Type B pancreatic cell (in vitro differentiated cells): ENCODE data around the gene ACSF2. TPM values are rescaled to one million over a fixed set of nuclear protein-coding genes. Genes with fewer than 3 reads are reported as not detected.
A peak's percentile ranks its signal among the peaks of the same experiment; 100 is the strongest.

Experiments used
- DNase-seq: peaks from one replicate; pipeline ENCODE4 v3.0.0; 2021; ENCODE audit warnings: mixed read lengths; ENCODE audit not compliant: unreplicated experiment; ENCODE audit errors: extremely low spot score
- H3K27ac Mint-ChIP-seq: 2 replicates; pipeline ENCODE4 v1.8.0; 2021; ENCODE audit warnings: mild to moderate bottlenecking, mixed read lengths
- H3K27me3 Mint-ChIP-seq: 2 replicates; pipeline ENCODE4 v1.8.0; 2021; ENCODE audit warnings: mixed read lengths
- H3K36me3 Mint-ChIP-seq: 2 replicates; pipeline ENCODE4 v1.8.0; 2021; ENCODE audit warnings: mixed read lengths
- H3K4me1 Mint-ChIP-seq: one replicate; pipeline ENCODE4 v1.8.0; 2021; ENCODE audit warnings: mixed read lengths; ENCODE audit not compliant: unreplicated experiment
- H3K4me3 Mint-ChIP-seq: 2 replicates; pipeline ENCODE4 v1.8.0; 2021; ENCODE audit warnings: mild to moderate bottlenecking, mixed read lengths
- H3K9me3 Mint-ChIP-seq: 2 replicates; pipeline ENCODE4 v1.8.0; 2021; ENCODE audit warnings: mixed read lengths
- total RNA-seq: library from RNA; stranded (reverse); gene quantifications from 2 replicates; pipeline ENCODE4 v1.2.1, GENCODE V29; 2021; ENCODE audit warnings: low replicate concordance
- TF ChIP-seq, protein P1 (sequence below): fragments of 200-600 bp; sonication (generic); conservative IDR thresholded peaks from 2 replicates; pipeline ENCODE4 v1.5.0; 2021; ENCODE audit warnings: antibody characterized with exemption, mild to moderate bottlenecking

ACSF2 gene
- total RNA-seq, 1 donor from 2014 or later: 57.3 TPM

- no peaks in the 10 kb centered on the region for H3K4me1 Mint-ChIP-seq
- H3K36me3 Mint-ChIP-seq: no peaks in the 10 kb centered on the region
- TF ChIP-seq, protein P1, sequence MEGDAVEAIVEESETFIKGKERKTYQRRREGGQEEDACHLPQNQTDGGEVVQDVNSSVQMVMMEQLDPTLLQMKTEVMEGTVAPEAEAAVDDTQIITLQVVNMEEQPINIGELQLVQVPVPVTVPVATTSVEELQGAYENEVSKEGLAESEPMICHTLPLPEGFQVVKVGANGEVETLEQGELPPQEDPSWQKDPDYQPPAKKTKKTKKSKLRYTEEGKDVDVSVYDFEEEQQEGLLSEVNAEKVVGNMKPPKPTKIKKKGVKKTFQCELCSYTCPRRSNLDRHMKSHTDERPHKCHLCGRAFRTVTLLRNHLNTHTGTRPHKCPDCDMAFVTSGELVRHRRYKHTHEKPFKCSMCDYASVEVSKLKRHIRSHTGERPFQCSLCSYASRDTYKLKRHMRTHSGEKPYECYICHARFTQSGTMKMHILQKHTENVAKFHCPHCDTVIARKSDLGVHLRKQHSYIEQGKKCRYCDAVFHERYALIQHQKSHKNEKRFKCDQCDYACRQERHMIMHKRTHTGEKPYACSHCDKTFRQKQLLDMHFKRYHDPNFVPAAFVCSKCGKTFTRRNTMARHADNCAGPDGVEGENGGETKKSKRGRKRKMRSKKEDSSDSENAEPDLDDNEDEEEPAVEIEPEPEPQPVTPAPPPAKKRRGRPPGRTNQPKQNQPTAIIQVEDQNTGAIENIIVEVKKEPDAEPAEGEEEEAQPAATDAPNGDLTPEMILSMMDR: no peak
- H3K27me3 Mint-ChIP-seq: peaks cover 18% of the 10 kb centered on the region
- no peak overlapping the region for H3K4me3 Mint-ChIP-seq
- H3K27ac Mint-ChIP-seq: no peak overlapping the region
- no peak for DNase-seq
- no peaks in the 10 kb centered on the region for H3K9me3 Mint-ChIP-seq
Observed at GRCh38 chr17:50466371-50467113, 40.5 kb downstream of the ACSF2 start.

GRCh38 chr17:50467114-50467854, 41.3 kb downstream of the ACSF2 start:
- TF ChIP-seq, protein P1: no peak
- H3K36me3 Mint-ChIP-seq: no peaks in the 10 kb centered on the region
- H3K27ac Mint-ChIP-seq: no peak overlapping the region
- no peaks in the 10 kb centered on the region for H3K4me1 Mint-ChIP-seq
- DNase-seq: no peak
- H3K4me3 Mint-ChIP-seq: peak overlapping the region; percentile 45
- no peaks in the 10 kb centered on the region for H3K9me3 Mint-ChIP-seq
- H3K27me3 Mint-ChIP-seq: peaks cover 18% of the 10 kb centered on the region

DNA sequence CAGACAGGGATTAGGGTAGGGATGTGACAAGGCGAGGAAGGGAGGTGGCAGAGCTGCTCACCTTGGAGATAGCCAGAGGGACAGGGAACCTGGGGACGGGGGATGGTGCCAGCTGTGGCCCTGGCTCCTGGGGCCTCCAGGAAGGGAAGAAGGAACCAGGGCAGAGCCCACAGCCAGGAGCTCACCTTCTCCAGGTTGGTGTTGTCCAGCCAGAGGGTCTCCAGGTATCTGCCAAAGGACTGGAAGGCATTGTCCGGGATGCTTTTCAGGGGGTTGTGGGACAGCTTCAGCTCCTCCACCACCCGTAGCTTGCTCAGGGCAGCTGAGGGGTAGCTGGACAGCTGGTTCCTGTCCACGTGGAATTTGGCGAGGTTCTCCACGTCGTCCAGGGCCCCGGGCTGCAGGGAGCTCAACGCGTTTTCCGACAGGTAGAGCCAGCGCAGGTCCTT, 41.9 kb downstream of the ACSF2 start:
- Mint-ChIP-seq H3K36me3 (no peaks in the 10 kb centered on the region), H3K27me3 (peaks cover 18% of the 10 kb centered on the region), H3K9me3 (no peaks in the 10 kb centered on the region), H3K4me1 (no peaks in the 10 kb centered on the region), H3K27ac (no peak overlapping the region), H3K4me3 (peak overlapping the region; percentile 59)
- no peak for DNase-seq
- TF ChIP-seq, protein P1: no peak

GRCh38 chr17:50468304-50469207, 42.5 kb downstream of the ACSF2 start, which contains the start of gene CHAD:
CHAD (minus strand) TSS chr17:50468880; CDS start chr17:50468813, 67 bp downstream.
- Mint-ChIP-seq H3K27me3 (peaks cover 18% of the 10 kb centered on the region), H3K4me3 (peak within 1 kb of the TSS; percentile 59), H3K27ac (no peak within 1 kb of the TSS), H3K9me3 (no peaks in the 10 kb centered on the region), H3K4me1 (no peaks in the 10 kb centered on the region), H3K36me3 (no peaks in the 10 kb centered on the region)
- TF ChIP-seq, protein P1: no peak
- DNase-seq: no peak

DNA sequence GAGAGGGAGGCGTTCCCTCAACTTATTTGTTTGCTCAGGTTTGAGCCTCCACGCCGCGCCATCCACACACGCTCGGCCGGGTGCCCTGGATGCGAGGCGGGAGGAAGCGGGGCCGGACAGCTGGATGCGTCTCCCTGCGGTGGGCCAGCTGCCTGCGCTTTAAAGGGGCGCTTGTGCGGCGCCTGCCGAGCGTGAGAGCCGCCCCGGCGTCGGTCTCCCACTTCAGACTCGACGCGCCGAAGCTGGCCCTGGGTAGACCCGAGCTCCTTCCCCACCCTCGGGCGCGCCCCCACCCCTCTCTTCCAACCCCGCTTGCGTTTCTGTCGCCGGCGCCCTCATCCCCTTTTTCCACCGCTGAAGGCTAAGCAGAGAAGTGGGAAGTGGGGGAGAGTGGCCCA, 43.2 kb downstream of the ACSF2 start:
- Mint-ChIP-seq H3K4me3 (no peak overlapping the region), H3K27me3 (peaks cover 18% of the 10 kb centered on the region), H3K36me3 (no peaks in the 10 kb centered on the region), H3K9me3 (no peaks in the 10 kb centered on the region), H3K4me1 (no peaks in the 10 kb centered on the region), H3K27ac (no peak overlapping the region)
- no peak for DNase-seq
- TF ChIP-seq, protein P1: no peak
